Measurements from ENCODE around the gene TMC3.
A peak's percentile ranks its signal among the peaks of the same experiment; 100 is the strongest.

TMC3 gene

DNA sequence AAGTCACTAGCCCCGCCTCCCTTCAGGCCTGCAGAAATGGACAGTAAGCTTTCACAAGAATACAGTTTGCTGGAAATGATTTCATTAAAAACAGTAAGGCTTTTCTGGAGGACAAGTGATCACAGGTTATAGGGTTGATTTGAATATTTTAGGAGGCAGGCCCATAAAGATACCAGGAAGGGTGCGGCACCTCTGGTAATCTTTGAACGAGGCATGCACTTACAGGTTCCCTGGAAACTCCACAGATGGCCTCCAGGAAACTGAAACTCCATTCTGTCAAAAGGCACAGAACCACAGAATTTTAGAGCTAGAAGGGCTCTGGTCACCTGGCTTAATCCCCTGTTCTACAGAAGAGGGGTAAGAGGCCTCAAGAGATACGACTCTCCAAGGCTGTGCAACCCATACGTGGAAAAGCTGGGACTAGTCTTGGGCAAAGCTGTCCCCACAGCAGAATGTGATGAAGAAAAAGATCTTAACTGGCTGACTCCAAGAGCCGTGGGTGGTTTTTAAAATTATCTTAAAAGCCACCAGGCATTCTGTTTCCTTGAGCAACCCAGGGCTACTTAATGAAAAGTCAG, 51.2 kb downstream of the TMC3 start:
- no peak for DNase-seq
- ATAC-seq, result no peak

DNA sequence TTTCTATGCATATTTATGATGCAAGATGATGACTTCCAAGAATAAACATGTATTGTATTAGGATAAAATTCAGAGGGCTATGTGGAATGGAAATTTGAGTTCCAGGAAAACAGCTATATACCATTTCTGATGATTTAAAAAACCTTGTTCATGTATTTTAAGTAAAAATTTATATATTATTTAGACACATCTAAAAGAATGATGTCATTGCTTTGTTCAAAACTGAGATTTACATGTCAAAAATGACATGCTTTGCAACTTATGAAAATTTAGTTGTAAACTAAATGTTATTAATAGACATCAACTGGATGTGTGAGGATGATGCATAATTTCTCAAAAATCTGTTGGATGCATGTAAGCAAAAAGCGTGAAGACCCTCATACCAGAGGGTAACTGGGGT, 52.3 kb downstream of the TMC3 start:
- ATAC-seq (no peak), DNase-seq (no peak)

DNA sequence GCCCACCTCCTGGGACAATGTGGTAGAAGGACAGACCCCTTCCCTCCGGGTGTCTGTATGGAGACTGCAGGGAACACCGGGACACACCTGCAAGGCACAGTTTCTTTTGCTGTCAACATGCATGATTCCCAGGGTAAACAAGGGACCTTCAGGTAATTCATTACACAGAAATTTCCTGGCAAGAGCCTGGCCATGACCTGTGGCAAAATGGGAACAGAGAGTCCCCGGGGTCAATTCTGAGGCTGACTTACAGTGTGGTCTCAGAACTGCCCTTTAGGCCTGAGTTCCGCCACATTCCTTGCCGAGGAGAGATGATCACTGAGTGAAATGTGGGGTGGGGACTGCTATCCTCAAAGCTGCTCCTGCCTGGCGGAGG, 56.4 kb downstream of the TMC3 start:
- no peak for ATAC-seq
- DNase-seq, result no peak

DNA sequence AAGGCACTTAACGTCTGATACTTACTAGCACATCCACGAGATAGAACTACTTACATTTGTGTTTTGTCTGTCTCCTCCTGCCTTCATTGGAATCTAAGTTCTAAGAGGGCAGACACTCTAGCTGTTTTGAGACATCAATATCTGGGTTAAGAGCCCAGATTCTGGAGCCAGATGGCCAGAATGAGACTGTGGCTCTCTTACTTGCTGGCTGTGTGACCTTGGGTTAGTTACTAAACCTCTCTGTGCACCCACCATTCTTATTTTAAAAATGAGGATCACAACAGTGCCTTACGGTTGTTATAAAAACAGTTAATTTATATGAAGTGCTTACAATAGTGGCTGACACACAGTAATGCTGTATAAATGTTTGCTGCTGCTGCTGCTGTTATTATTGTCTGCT, 57.7 kb downstream of the TMC3 start:
- ATAC-seq (no peak), DNase-seq (no peak)

- ATAC-seq (peak; percentile 51), DNase-seq (no peak)
Observed at GRCh38 chr15:81315452-81316175, 58.4 kb downstream of the TMC3 start.

- DNase-seq (no peak), ATAC-seq (no peak)
Observed at GRCh38 chr15:81314378-81314777, 59.6 kb downstream of the TMC3 start.

GRCh38 chr15:81313686-81314085, 60.3 kb downstream of the TMC3 start:
- ATAC-seq (no peak), DNase-seq (no peak)

DNA sequence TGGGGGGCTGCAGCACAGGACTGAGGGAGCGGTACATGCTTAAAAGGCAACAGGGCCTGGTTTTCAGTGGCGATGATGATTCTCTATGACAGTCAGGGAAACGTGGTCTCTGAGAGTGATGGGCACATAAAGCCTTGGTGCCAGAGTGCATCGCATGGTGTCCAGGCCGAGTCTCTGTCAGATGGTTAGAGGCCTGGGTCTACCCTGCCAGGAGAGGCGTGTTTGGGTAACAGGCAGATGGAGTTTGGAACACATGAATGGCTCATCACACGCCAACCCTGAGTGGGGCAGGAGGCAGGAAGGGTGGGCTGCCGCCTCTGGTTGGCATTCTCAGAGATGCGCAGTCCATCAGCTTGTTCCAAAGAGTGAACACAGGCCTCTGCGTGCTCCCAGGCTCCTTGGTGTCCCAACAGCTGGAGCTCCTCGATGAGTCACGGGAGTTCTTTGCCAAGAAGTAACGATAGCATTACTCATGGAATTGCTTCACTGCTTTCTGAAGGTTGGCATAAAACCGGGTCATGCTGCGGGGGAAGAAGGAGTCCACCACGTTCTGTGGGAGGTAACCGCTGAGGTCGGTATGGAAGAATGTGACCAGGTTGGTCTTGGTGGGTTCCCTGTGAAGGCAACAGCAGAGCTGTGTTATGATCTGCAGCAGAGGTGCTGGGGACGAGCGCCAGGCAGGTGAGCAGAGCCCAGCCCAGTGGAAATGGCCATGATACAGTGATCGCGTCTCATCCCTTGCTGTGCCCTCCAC, 61.0 kb downstream of the TMC3 start:
- no peak for DNase-seq
- peak; percentile 7 for ATAC-seq

DNA sequence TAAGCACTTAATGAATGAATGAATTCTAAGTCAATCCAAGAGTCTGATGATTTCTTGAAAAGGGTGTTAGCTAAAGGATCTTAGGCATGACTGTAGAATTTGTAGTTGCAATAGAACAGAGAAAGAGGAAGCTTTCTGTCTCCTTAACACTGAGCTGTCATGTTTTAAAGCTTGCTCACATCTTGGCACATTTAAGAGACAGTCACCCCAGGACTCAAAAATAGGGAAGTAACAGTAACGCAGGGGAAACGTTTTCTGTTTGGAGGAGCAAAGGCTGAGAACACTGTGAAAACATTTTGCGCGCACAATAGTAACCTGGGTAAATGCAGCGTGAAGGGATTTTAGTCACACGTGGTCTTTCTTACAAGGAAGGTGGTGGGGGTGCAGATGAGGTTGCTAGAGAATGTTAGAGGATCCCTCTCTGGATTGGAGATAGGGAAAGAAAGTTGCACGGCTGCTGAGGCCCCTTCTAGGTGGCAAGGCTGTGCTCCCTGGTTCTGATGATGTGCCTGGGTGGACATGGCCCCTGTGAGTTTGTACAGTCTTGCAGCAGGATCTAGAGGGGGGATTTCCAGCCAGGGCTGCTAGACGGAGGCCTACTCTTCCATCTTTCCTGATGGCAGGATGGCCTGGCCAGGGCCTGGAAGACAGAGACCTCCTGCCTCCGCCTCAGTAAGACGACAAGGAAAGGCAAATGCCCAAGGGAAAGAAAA, 62.1 kb downstream of the TMC3 start:
- ATAC-seq (peak; percentile 1), DNase-seq (no peak)

DNA sequence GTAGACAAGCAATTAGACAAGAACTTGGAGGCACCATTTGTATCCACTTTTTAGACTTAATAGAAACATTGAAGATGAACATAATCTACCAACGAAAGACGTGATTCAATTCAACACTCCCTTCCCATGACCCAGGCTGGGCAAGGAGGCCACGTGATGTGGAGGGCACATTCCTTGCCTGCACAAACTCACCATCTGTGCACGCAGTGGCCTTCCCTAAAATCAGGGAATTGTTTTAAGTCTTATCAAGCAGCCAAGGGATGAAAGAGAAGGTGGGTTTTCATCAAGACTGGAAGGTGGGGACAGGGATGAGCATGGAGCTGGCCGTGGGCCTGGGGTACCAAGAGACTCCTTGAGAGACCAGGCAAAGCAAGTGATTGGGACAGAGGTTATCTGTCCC, 63.5 kb downstream of the TMC3 start:
- DNase-seq (no peak), ATAC-seq (no peak)

DNA sequence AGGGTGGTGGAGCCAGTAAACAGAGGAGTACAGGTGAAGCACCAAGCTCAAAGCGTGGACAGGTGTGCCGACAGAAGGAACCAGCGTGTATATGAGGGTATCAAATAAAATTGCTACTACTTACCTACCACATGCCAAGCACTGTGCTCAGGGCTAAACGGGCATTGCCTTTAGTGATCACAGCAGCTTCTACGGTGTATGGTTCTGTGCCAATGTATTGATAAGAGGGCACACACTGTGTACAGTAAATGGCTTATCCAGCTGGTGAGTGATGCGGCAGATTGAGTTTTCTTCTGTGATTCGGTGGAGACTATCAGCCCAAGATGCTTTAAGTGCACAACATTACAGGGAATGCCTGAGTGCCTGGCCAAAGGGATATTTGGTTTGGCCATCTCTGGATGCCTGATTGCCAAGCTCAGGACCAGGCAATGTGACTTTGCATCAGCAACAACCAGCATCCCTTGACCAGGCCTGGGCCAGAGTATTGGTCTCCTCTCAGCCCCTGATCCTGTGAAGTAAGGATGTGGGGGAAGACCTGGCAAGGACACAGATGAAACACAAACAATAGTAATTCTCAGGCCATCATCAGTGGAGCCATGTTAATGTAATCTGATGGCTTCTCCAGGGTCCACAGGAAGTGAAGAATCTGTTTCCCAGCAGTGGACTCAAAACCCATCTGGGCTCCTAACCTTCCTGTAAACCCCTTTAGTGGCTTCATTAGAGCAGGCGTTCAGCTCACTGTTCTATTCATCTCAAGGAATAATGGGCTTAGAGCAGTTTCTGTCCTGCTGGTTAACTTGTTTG, 64.2 kb downstream of the TMC3 start:
- ATAC-seq (no peak), DNase-seq (no peak)

DNA sequence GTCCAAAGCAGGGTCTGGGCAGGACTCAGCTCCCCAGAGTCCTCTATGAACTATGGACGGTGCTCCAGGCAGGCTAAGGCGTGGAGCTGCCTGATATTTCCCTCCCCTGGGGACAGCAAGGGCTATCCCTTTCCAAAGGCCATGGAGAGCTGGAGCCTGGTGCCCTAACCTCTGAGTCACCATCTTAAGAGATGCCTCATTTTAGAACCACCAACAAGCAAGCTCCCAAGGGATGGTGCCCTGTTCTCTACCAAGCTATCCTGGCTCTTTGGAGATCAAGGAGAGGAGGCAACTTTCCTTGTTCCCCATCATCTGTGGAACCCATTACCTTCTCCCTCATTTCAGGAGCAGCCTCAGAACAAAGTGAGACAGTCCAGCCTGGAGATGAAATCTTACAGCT, 65.8 kb downstream of the TMC3 start:
- ATAC-seq (no peak), DNase-seq (no peak)

DNA sequence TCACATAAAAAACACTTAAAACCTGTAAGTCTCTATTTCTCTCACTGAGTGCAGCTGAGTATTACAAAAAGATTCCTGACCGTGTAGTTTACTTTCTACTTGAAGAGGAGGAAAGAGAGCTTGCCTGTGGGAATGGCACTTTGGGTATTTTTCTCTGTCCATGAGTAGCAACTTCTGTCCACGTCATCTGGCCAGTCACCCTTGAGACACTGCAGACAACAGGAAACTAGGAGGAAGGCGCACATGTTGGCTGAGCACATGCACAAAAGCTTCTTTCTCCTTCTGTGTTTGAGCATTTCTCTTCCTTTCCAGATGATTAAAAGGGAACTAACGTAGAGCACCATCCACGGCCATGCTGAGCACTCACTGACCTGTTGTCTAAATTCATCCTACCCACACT, 69.8 kb downstream of the TMC3 start:
- ATAC-seq (no peak), DNase-seq (no peak)

DNA sequence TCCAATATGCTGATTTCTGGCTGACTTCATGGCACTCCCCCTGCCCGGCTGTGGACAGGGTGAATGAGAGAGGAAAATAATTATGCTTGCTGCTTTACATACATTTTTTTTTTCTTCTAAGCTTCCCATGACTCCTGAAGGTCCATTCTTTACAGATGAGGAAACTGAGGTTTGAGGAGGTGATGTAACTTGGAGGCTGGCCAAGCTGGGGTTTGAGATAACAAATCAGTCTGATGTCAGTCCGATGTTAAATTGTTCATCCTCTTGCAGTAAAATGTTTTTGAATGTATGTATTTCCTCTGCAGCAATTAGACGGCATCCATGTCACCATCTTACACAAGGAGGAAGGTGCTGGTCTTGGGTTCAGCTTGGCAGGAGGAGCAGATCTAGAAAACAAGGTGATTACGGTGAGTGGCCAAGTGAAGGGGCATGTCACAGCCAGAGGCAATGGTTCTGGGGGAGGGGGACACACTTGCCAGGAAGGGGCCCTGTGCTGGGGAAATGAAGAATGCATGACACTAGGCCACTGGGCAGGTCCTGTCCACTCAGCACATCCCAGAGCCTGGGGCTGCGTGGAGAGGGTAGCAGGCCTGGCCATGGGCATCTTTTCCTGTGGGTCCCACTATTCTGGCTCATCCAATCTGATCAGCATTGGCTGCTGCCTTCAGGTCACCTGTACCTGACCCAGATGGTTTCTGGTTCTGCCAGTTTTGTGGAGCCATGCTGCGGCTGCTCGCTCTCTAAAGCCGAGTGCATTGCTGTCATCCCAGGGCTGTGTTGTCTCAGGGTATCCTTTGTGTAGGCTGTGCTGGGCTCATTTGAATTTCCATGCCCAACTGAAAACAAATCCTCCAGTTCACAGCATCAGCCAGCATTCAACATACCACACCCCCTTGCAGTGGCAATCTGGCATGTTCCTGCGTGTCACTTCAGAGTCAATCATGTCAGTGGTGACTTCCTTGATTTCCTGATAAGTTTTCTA, 70.5 kb downstream of the TMC3 start:
- no peak for ATAC-seq
- no peak for DNase-seq

DNA sequence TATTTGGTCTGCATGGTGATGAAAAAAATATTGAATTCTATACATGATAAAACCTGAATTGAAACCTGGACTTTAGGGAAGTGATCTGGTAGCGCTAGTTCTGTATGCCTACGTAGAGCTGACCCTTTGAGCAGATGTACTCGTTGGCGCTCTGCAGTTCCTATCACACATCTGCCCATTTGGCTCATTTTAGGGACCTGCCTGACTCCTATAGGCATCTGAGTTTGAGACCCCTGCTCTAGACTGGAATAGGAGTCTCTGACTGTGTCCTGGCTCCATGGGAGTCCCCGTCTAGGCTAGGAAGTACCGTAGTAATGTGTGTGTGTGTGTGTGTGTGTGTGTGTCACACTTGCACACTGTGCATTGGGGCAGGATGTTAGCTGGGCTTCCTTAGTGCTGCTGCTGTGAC, 71.3 kb downstream of the TMC3 start:
- DNase-seq (no peak), ATAC-seq (no peak)

DNA sequence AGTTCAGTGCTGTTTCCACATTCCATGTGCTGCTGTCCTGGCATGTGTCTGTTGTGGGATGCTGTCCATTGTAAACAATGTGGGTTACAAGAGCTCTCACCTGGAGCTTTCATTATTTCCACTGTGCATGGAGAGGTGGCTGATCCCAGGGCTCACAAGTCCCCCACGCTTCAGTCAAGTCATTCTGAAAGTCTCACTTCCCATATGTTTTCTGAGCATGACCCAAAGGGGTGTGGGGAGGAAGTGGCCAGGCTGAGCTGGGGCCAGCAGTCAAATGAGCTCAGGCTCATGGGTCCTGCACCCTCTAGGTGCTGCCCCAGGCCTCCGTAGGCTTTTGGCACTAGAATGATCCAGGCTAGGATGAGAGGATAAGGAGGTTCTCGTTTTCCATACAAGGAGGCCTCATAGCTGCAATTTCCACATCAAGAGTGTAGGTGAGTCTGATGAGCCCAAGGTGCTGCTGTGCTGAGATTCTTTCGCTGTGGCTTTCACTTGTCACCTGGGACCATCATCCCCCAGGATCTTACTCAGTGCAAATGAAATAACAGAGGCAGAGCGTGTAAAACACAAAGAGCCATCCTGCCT, 72.1 kb downstream of the TMC3 start:
- peak; percentile 69 for ATAC-seq
- DNase-seq, result peak; percentile 66

GRCh38 chr15:81301385-81301784, 72.6 kb downstream of the TMC3 start:
- DNase-seq, result no peak
- ATAC-seq, result no peak

GRCh38 chr15:81299630-81300273, 74.3 kb downstream of the TMC3 start:
- DNase-seq, result no peak
- ATAC-seq, result no peak

- no peak for DNase-seq
- ATAC-seq, result no peak
Observed at GRCh38 chr15:81299156-81299555, 74.9 kb downstream of the TMC3 start.

GRCh38 chr15:81298611-81299010, 75.4 kb downstream of the TMC3 start:
- DNase-seq (no peak), ATAC-seq (no peak)
